HepG2 (cell line): ENCODE results near the gene ASXL1. TPM values are rescaled to one million over a fixed set of nuclear protein-coding genes. Genes with fewer than 3 reads are reported as not detected.

Experiments
- REL ChIP-seq: sonication (generic); formaldehyde crosslinking; conservative IDR thresholded peaks from 2 replicates; pipeline ENCODE4 v1.8.0; 2022; ENCODE audit warnings: mild to moderate bottlenecking, missing genetic modification reagents, moderate library complexity
- ZBTB3 ChIP-seq: sonication (generic); formaldehyde crosslinking; IDR thresholded peaks from 2 replicates; pipeline ENCODE4 v1.4.0; 2020; ENCODE audit warnings: low read depth, mild to moderate bottlenecking, moderate library complexity, missing genetic modification reagents, borderline replicate concordance
- ZNF547 ChIP-seq: sonication (generic); formaldehyde crosslinking; IDR thresholded peaks from 2 replicates; pipeline ENCODE4 v1.5.1; 2020; ENCODE audit warnings: mild to moderate bottlenecking, missing genetic modification reagents
- ZNF572 ChIP-seq: sonication (generic); formaldehyde crosslinking; IDR thresholded peaks from 2 replicates; pipeline ENCODE4 v1.5.1; 2020; ENCODE audit warnings: mild to moderate bottlenecking, missing genetic modification reagents
- ZNF644 ChIP-seq: IDR thresholded peaks from 2 replicates; pipeline ENCODE4 v1.6.1; 2016; ENCODE audit warnings: low read depth
- ZNF841 ChIP-seq: sonication (generic); formaldehyde crosslinking; IDR thresholded peaks from 2 replicates; pipeline ENCODE4 v1.8.1; 2023; ENCODE audit warnings: missing genetic modification reagents, borderline replicate concordance
- polyA plus RNA-seq, 8 experiments: library from polyadenylated mRNA; depleted of rRNA in 3 of 8; stranded (reverse) in 7 of 8; unstranded in 1 of 8; fragments of >200 nt; fragmentation: Illumina TruSeq in 4 of 8; extraction: Trizol in 4 of 8; gene quantifications; 2 replicates each; pipeline versions ENCODE4 v1.2.1 to v1.2.3, GENCODE V29; 2011 to 2016; ENCODE audit warnings: low read depth in 4 of 8, missing spikeins in 1 of 8, mixed read lengths in 1 of 8; ENCODE audit not compliant: insufficient read depth in 1 of 8
- total RNA-seq, 5 experiments: library from RNA; depleted of rRNA; stranded (reverse); fragments of >200 nt; fragmentation: Illumina TruSeq; extraction: Trizol; gene quantifications; 2 replicates each; pipeline ENCODE4 v1.2.3, GENCODE V29; 2016; ENCODE audit warnings: low read depth in 1 of 5
- TF ChIP-seq, protein P1 (sequence below): sonication (generic); formaldehyde crosslinking; IDR thresholded peaks from 2 replicates; pipeline ENCODE4 v1.4.0; 2020; ENCODE audit warnings: mild to moderate bottlenecking, missing genetic modification reagents
- TF ChIP-seq, protein P2 (sequence below): sonication (generic); formaldehyde crosslinking; IDR thresholded peaks from 2 replicates; pipeline ENCODE4 v1.4.0; 2020; ENCODE audit warnings: mild to moderate bottlenecking, missing genetic modification reagents
- TF ChIP-seq, protein P3 (sequence below): sonication (generic); formaldehyde crosslinking; IDR thresholded peaks from 2 replicates; pipeline ENCODE4 v1.5.0; 2020; ENCODE audit warnings: missing genetic modification reagents, mild to moderate bottlenecking, borderline replicate concordance
- TF ChIP-seq, protein P4 (sequence below): sonication (generic); formaldehyde crosslinking; IDR thresholded peaks from 2 replicates; pipeline ENCODE4 v1.9.0; 2021; ENCODE audit warnings: missing genetic modification reagents, borderline replicate concordance

The ASXL1 gene
- total and polyA plus RNA-seq, 2 of the 13 experiments (the other 11 are each of a cell fraction or from before 2014, with no cell fraction given) = 62.1 to 74.8 TPM

DNA sequence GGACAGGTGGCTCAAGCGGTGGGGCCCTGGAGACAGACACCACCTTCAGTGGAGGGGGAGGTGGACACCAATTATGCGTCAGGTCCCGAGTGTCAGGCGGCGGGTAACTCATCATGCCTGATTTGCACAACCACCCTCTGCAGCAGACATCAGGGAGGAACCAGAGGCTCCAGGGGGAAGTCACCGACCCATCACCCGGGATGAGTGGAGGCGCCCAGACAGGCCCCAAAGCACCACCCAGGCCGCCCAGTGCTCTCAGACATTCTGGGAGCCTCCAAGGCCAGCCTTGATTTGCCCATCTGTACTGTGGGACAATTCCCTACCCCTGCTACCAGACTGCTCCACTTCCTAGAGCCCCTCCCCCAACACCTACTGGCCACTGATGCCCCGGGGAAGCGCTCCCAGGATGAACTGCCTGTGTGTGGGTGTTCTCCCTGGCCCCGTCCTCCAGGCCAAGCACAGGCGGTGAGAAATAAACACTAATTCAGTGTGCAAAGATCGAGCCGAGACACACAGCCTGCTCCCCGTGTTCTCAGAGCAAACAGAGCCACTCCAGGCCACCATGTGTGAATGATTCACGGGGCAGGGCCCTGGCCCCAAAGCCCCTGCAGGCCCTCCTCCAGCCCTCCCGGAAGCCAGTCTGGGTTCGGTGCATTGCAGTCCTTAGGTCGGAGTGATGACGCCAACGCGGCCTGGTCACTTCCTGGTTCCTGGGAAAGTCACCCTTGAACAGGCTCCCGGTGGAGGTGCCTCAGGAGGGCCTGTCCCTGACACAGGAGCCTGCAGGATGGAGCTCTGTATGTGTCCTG lies 107.2 kb downstream of the ASXL1 start (continued):
- TF ChIP-seq ZNF572 (CRISPR knock-in tag) (peak; percentile 78; the same call in 1 of the 2 replicates), ZNF547 (CRISPR knock-in tag) (peak; percentile 89), ZNF841 (CRISPR knock-in tag) (no peak), ZNF644 (CRISPR knock-in tag) (peak; percentile 90; the same call in 1 of the 2 replicates), ZBTB3 (CRISPR knock-in tag) (0 out of 2 replicates have a peak, but pooled peaks have one; percentile 36), REL (CRISPR knock-in tag) (no peak)
- TF ChIP-seq, protein P1, sequence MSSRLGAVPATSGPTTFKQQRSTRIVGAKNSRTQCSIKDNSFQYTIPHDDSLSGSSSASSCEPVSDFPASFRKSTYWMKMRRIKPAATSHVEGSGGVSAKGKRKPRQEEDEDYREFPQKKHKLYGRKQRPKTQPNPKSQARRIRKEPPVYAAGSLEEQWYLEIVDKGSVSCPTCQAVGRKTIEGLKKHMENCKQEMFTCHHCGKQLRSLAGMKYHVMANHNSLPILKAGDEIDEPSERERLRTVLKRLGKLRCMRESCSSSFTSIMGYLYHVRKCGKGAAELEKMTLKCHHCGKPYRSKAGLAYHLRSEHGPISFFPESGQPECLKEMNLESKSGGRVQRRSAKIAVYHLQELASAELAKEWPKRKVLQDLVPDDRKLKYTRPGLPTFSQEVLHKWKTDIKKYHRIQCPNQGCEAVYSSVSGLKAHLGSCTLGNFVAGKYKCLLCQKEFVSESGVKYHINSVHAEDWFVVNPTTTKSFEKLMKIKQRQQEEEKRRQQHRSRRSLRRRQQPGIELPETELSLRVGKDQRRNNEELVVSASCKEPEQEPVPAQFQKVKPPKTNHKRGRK (CRISPR knock-in tag) = 0 out of 2 replicates have a peak, but pooled peaks have one; percentile 13
- TF ChIP-seq, protein P2, sequence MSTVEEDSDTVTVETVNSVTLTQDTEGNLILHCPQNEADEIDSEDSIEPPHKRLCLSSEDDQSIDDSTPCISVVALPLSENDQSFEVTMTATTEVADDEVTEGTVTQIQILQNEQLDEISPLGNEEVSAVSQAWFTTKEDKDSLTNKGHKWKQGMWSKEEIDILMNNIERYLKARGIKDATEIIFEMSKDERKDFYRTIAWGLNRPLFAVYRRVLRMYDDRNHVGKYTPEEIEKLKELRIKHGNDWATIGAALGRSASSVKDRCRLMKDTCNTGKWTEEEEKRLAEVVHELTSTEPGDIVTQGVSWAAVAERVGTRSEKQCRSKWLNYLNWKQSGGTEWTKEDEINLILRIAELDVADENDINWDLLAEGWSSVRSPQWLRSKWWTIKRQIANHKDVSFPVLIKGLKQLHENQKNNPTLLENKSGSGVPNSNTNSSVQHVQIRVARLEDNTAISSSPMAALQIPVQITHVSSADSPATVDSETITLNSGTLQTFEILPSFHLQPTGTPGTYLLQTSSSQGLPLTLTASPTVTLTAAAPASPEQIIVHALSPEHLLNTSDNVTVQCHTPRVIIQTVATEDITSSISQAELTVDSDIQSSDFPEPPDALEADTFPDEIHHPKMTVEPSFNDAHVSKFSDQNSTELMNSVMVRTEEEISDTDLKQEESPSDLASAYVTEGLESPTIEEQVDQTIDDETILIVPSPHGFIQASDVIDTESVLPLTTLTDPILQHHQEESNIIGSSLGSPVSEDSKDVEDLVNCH (CRISPR knock-in tag) = no peak
- TF ChIP-seq, protein P3, sequence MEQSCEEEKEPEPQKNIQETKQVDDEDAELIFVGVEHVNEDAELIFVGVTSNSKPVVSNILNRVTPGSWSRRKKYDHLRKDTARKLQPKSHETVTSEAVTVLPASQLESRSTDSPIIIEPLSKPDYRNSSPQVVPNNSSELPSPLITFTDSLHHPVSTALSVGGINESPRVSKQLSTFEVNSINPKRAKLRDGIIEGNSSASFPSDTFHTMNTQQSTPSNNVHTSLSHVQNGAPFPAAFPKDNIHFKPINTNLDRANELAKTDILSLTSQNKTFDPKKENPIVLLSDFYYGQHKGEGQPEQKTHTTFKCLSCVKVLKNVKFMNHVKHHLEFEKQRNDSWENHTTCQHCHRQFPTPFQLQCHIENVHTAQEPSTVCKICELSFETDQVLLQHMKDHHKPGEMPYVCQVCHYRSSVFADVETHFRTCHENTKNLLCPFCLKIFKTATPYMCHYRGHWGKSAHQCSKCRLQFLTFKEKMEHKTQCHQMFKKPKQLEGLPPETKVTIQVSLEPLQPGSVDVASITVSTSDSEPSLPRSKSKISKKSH (CRISPR knock-in tag) = no peak; the same call in 1 of the 2 replicates
- TF ChIP-seq, protein P4, sequence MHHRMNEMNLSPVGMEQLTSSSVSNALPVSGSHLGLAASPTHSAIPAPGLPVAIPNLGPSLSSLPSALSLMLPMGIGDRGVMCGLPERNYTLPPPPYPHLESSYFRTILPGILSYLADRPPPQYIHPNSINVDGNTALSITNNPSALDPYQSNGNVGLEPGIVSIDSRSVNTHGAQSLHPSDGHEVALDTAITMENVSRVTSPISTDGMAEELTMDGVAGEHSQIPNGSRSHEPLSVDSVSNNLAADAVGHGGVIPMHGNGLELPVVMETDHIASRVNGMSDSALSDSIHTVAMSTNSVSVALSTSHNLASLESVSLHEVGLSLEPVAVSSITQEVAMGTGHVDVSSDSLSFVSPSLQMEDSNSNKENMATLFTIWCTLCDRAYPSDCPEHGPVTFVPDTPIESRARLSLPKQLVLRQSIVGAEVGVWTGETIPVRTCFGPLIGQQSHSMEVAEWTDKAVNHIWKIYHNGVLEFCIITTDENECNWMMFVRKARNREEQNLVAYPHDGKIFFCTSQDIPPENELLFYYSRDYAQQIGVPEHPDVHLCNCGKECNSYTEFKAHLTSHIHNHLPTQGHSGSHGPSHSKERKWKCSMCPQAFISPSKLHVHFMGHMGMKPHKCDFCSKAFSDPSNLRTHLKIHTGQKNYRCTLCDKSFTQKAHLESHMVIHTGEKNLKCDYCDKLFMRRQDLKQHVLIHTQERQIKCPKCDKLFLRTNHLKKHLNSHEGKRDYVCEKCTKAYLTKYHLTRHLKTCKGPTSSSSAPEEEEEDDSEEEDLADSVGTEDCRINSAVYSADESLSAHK = no peak
